ENCODE measurements around the gene CLCA2. TPM values are rescaled to one million over a fixed set of nuclear protein-coding genes. Genes with fewer than 3 reads are reported as not detected.

The CLCA2 gene
- total and polyA plus RNA-seq, 8 donors: 0.06 to 0.12 TPM; not detected in 6

DNA sequence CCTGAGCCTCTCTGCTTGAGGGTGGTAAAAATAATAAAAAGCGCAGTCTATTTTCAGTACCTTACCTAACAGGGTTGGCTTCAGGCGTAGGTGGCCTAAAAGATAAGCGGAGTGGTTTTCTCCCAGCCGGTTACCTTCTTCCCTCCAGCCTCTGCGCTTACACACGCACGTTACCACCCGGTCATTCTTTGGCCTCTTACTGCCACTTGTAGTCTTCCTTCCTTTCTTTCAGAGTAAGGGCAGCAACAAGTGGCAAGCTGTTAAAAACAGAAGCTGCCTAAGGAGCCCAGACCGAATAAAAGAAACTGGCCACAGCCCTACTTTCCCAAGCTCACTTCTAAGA is 80.1 kb downstream of the CLCA2 start:
- intact Hi-C loops (cut with DNase I): loop anchor here in 2 of 3 donors (10.0 kb wide), 1 partner anchor 119 kb away; no protein-coding TSS in a partner anchor
- FAIRE-seq (no peak), DNase-seq (no peak), ATAC-seq (peak in 1 of 4 donors; percentile 24)
- TF ChIP-seq, protein P1, sequence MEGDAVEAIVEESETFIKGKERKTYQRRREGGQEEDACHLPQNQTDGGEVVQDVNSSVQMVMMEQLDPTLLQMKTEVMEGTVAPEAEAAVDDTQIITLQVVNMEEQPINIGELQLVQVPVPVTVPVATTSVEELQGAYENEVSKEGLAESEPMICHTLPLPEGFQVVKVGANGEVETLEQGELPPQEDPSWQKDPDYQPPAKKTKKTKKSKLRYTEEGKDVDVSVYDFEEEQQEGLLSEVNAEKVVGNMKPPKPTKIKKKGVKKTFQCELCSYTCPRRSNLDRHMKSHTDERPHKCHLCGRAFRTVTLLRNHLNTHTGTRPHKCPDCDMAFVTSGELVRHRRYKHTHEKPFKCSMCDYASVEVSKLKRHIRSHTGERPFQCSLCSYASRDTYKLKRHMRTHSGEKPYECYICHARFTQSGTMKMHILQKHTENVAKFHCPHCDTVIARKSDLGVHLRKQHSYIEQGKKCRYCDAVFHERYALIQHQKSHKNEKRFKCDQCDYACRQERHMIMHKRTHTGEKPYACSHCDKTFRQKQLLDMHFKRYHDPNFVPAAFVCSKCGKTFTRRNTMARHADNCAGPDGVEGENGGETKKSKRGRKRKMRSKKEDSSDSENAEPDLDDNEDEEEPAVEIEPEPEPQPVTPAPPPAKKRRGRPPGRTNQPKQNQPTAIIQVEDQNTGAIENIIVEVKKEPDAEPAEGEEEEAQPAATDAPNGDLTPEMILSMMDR (IDR thresholded peaks at IDR 0.05): no peak
- Histone ChIP-seq H3K27me3 (no peaks in the 10 kb centered on the region), H3K4me1 (no peaks in the 10 kb centered on the region), H3K4me3 (peak overlapping the region in 1 of 4 donors; percentile 18), H3K27ac (no peak overlapping the region), H3K36me3 (no peaks in the 10 kb centered on the region), H3K9me3 (no peaks in the 10 kb centered on the region)
- 66 to 68% methylated on average over 9 of the region's 9 CpGs for WGBS, 2 donors

DNA sequence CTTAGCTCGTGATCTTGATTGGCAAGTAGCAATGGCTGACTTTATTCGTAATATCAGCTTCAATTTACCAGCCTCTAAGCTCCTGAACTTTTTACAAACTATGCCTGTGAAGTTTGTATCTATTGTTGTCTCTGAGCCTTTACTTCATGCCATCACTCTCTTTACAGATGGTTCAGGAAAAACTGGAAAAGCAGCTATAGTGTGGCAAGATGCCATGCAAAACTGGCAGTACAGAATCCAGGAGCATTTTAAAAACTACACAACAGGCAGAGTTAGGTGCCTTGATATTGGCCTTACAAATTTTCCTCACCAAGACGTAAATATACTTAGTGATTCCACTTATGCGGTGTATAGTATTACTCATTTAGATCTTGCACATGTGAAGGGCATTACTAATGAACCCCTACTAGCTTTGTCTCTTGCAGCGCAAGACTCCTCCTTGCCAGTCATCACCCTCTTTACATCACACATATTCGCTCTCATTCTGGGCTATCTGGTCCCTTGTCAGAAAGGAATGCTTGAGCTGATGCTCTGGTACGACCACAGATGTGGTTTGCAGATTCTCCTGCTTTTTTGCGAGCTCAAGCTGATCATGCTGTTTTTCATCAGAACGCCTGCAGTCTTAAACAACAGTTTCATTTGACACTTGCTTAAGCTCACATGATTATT is 81.1 kb downstream of the CLCA2 start:
- WGBS, 2 donors: 50 to 55% methylated on average over 9 of the region's 9 CpGs
- Histone ChIP-seq H3K27me3 (no peaks in the 10 kb centered on the region), H3K4me1 (no peaks in the 10 kb centered on the region), H3K27ac (no peak overlapping the region), H3K4me3 (no peak overlapping the region), H3K9me3 (no peaks in the 10 kb centered on the region), H3K36me3 (no peaks in the 10 kb centered on the region)
- no peak for DNase-seq
- ATAC-seq: peak in 1 of 4 donors; percentile 20
- intact Hi-C loops (cut with DNase I): loop anchor here in 2 of 3 donors (10.0 kb wide), 1 partner anchor 120 kb away; no protein-coding TSS in a partner anchor
- TF ChIP-seq, protein P1 (IDR thresholded peaks at IDR 0.05): no peak
- no peak for FAIRE-seq

DNA sequence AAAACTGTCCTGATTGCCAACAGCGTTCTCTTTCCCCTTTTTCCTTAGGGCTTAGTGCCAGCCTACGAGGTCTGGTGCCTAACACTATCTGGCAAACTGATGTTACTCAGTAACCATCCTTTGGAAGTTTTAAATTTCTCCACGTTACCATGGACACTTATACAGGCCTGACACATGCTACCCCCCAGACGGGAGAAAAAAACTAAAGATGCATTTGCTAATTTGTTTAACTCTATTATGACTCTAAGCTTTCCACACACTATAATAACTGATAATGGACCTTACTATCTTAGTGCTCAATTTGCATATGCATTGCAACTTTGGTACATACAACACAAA is 81.6 kb downstream of the CLCA2 start:
- WGBS, 2 donors: 24 to 30% methylated on average over 4 of the region's 4 CpGs
- Histone ChIP-seq H3K27me3 (no peaks in the 10 kb centered on the region), H3K4me1 (no peaks in the 10 kb centered on the region), H3K36me3 (no peaks in the 10 kb centered on the region), H3K27ac (no peak overlapping the region), H3K4me3 (no peak overlapping the region), H3K9me3 (no peaks in the 10 kb centered on the region)
- TF ChIP-seq, protein P1 (IDR thresholded peaks at IDR 0.05): no peak
- no peak for ATAC-seq
- intact Hi-C loops (cut with DNase I): loop anchor here in 2 of 3 donors (10.0 kb wide), 1 partner anchor 121 kb away; no protein-coding TSS in a partner anchor
- DNase-seq: no peak
- FAIRE-seq: no peak

Other genes with a start within 250 kb of the CLCA2 start
- gene ODF2L, start 27.8 kb upstream of the CLCA2 start, total RNA-seq: 10 to 100 TPM in 2 of 6 donors, 1 to 10 TPM in 4; 6.1 to 19.5 (median 9.3) TPM
- 10 to 100 TPM; 31.5 to 36.4 TPM for gene ODF2L, start 27.8 kb upstream of the CLCA2 start, polyA plus RNA-seq
- gene CLCA1, start 44.8 kb downstream of the CLCA2 start, total RNA-seq: under 1 TPM in 1 of 6 donors, not detected in 5; 0.44 TPM
- gene CLCA1, start 44.8 kb downstream of the CLCA2 start, polyA plus RNA-seq: under 1 TPM; 0.05 to 0.11 TPM
- gene CLCA4, start 122.9 kb downstream of the CLCA2 start, total RNA-seq: under 1 TPM in 2 of 6 donors, not detected in 4; 0.06 to 0.13 TPM
- under 1 TPM; 0.07 to 0.19 TPM for gene CLCA4, start 122.9 kb downstream of the CLCA2 start, polyA plus RNA-seq

All from pancreas (tissue), 10 donors.